Esophagus muscularis mucosa (tissue), 3 donors: ENCODE results near the gene RBM12.

Source experiments
- CTCF ChIP-seq, 3 experiments: fragments of 200-600 bp in 2 of 3; fragments of 450-650 bp in 1 of 3; sonication (generic) in 2 of 3; IDR thresholded peaks; one replicate each; pipeline ENCODE4 v1.5.1; 2017 to 2019; ENCODE audit warnings: antibody characterized with exemption in 3 of 3, mild to moderate bottlenecking in 2 of 3, moderate library complexity in 1 of 3
- POLR2A ChIP-seq: fragments of 450-650 bp; IDR thresholded peaks from one replicate; pipeline ENCODE4 v1.6.1; 2017; ENCODE audit warnings: antibody characterized with exemption, moderate library complexity, mild to moderate bottlenecking, low read depth

- TF ChIP-seq CTCF (IDR thresholded peaks at IDR 0.05) (no peak), POLR2A (no peak)
Observed at GRCh38 chr20:35708502-35708901, 43.8 kb upstream of the RBM12 start.
